Fibroblast of upper back skin (primary cell): ENCODE results near the gene USF2.
A peak's percentile ranks its signal among the peaks of the same experiment; 100 is the strongest.
"Not testable (repeated sequence)": the region's sequence is repeated elsewhere in the genome, so short reads cannot be mapped to it uniquely, and the experiment has no call there.

Experiments
- DNase-seq: peaks from one replicate; pipeline ENCODE4 v3.0.0-alpha.2; 2013

The USF2 gene

DNA sequence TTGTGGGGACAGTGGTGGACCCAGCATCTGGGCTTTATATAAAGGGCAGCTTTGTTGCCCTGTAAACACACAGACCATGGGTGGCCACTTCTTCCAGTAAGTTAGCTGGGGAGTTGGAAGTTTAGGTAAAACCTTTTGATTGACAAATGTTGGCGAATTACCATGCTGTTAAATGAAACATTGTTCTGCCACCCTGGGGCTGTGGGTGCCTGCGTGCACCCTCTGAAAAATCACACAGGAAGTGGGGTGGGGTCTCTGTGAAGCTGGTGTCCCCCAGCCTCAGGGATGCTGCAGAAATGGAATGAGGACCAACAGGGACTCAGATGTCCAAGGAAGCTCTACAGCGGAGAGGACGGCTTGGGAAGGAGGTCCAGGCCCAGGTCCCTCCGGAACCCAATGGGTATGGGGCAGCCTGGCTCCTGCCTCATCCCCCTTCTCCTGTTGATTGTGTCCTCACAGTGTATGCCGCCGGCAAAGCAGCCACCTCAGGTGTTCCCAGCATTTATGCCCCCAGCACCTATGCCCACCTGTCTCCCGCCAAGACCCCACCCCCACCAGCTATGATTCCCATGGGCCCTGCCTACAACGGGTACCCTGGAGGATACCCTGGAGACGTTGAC lies 2.8 kb upstream of the USF2 start:
- no peak for DNase-seq

DNA sequence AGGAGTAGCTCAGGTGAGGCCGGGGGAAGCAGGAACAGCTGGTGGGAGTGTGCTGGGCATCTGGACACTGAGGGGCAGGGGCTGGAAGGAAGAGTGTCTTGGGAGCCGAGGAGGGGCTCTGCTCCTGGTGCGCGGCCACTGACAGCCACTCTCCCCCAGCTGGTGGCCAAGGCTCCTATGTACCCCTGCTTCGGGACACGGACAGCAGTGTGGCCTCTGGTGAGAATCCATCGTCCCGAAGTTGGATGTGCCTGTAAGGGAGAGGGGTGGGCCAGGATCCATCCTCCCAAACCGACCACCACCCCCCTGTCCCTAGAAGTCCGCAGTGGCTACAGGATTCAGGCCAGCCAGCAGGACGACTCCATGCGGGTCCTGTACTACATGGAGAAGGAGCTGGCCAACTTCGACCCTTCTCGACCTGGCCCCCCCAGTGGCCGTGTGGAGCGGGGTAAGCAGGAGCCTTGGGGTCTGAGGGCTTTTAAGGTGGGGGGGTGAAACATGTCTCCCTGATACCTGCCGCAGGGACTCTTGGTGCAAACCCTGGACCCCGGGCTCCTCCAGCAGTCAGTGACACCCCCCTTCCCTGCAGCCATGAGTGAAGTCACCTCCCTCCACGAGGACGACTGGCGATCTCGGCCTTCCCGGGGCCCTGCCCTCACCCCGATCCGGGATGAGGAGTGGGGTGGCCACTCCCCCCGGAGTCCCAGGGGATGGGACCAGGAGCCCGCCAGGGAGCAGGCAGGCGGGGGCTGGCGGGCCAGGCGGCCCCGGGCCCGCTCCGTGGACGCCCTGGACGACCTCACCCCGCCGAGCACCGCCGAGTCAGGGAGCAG lies 2.0 kb upstream of the USF2 start:
- no peak for DNase-seq

DNA sequence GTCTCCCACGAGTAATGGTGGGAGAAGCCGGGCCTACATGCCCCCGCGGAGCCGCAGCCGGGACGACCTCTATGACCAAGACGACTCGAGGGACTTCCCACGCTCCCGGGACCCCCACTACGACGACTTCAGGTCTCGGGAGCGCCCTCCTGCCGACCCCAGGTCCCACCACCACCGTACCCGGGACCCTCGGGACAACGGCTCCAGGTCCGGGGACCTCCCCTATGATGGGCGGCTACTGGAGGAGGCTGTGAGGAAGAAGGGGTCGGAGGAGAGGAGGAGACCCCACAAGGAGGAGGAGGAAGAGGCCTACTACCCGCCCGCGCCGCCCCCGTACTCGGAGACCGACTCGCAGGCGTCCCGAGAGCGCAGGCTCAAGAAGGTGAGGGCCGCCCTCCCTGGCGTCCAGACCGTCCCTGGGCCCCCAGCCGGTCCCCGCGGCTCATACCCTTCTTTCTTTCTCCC lies 1.4 kb upstream of the USF2 start:
- DNase-seq: peak; percentile 27

DNA sequence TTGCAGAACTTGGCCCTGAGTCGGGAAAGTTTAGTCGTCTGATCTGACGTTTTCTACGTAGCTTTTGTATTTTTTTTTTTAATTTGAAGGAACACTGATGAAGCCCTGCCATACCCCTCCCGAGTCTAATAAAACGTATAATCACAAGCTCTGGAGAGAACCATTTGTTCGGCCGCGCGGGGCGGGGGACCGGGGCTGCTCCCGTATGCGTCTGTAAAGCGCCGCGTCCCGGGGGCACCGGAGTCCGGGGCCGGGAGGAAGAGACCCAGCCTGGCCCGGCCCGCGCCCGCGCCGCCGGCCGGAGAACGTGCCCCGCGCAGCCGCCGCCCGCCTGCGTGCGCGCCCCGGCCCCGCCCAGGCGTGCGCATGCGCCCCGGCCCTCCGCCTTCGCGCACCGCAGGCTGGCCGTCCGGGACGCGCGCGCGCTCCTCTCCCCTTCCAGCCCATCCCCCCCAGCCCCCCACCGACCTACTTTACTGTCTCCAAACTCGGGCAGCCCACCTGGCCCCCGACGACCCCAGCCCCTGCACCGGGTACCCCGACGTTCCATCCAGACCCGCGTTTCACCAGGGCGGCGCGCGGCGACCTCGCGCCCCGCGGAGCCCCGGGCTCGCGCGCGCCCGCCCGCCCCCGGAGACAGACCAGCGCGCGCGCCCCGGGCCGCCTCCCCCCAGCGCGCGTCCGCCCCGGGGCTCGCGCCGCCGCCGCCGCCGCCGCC lies 785 bp upstream of the USF2 start:
- peak; percentile 70 for DNase-seq

DNA sequence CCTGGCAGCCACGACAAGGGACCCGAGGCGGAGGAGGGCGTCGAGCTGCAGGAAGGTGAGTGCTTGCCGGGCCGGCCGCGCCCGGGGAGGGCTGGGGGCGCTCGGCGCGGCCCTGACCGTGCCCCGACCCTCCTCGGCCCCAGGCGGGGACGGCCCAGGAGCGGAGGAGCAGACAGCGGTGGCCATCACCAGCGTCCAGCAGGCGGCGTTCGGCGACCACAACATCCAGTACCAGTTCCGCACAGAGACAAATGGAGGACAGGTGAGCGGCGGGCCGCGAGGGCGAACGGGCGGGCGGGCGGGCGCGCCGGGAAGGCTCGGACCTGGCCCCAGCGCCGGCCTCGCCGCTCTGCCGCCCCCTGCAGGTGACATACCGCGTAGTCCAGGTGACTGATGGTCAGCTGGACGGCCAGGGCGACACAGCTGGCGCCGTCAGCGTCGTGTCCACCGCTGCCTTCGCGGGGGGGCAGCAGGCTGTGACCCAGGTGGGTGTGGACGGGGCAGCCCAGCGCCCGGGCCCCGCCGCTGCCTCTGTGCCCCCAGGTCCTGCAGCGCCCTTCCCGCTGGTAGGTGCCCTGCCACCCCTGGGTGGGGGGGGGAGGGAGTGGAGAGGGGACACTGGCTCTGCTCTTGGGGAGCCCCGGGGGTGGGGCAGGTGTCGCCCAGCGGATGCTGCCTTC lies 816 bp downstream of the USF2 start:
- DNase-seq: peak; percentile 72

DNA sequence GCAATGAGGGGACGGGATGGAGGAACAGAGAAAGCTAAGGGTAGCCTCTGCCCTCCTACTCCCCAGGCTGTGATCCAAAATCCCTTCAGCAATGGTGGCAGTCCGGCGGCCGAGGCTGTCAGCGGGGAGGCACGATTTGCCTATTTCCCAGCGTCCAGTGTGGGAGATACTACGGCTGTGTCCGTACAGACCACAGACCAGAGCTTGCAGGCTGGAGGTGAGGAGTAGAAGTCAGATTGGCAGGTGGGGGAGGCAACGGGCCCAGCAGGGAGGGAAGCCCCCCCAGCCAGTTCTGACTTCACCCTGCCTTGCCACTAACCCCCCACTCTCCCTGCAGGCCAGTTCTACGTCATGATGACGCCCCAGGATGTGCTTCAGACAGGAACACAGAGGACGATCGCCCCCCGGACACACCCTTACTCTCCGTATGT lies 1.6 kb downstream of the USF2 start:
- no peak for DNase-seq

DNA sequence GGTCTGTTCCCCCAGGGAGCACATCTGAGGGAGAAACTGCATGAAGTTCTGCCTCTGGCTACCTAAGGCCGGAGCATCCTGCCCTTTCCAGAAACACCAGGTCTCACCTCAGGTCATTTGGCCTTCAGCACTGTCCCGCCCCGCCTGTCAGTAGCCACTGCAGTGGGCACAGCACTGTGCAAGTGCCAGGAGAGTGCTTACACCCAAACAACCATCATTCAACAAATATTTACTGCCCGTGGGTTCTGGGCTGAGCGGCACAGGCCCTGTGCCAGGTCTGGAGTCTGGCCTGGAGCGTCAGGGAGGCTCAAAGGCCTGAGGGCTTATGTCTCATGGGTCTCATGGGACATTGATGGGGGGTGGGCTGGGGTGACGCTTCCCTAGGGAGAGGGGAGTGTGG lies 2.8 kb downstream of the USF2 start:
- no peak for DNase-seq

DNA sequence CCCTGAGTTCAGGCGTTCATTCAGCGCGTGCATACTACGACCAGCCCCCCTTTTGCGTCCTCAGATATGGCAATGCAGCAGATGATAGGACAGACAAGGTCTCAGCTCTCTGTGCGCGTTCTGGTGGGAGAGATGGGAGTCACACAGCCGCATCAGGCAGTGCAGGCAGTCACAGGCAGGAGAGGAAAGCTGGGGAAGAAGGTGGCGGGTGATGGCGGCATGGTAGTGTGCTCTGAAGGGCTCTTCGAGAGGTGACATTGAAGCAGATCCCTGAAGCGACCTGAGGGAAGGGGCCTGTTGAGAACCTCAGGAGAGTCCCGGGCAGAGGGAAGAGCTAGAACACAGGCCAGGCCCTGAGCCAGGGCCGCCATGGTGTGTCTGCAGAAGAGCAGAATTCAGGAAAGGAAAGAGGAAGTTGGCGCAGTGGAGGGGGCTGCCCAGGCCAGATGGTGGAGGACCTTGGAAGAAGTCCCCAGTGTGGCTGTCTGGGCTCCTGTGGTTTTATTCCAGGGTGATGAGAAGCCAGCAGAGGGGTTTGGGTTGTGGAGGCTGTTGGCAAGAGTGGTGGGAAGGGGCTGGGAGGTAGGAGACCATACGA lies 3.5 kb downstream of the USF2 start:
- no peak for DNase-seq

DNA sequence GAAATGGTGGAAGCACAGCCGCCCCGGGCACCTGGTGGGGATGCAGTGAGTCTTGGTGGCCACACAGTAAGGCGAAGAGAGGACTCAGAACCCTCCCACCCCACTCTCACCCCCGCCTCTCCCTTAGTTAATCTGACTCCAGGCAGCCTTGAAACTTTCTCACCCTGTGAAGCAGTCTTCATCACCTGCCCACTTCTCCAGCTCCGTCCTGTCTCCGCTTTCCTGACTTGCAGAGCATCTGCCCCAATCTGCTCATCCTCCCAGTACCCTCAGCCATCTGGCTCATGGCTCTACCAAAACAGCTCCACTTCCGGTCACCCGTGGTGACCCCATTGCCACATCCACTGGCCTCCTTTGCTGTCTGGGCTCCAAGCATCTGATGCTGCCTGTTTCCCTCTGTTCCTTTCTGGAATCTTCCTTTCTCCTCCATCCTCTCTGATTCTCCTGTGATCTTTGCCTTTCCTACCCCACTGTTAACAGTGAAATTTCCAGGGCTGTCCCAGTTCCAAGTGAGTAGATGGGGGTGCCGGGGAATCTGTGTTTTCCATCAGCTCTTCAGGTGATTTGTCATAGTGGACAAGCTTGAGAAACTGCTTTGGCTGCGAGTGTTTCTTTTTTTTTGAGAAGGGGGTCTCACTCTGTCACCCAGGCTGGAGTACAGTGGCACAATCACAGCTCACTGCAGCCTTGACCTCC lies 4.3 kb downstream of the USF2 start:
- DNase-seq: no peak

DNA sequence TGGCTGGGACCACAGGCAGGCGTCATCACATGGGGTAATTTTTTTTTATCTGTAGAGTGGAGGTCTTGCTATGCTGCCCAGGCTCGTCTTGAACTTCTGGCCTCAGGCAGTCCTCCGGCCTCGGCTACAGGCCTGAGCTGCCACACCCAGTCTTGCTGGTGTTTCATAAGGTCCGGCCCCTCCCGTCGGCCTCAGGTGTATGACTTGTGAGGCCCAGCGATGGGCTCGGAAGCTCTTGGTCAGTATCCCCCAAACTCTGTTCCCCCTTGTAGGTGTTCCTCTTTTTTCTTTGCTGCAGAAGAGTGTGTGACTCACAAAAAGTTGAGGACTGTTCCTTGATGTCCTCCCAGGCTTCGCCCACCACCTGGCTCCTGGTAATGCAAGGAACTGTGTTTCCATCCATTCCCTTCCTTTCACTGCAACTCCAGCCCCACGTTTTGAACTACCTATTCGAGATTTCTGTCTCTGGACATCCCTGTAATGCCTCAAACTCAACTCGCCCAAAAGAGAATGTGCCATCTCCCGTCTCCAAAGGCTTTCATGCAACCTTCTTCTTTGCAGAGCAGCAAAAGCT lies 5.0 kb downstream of the USF2 start:
- no peak for DNase-seq

DNA sequence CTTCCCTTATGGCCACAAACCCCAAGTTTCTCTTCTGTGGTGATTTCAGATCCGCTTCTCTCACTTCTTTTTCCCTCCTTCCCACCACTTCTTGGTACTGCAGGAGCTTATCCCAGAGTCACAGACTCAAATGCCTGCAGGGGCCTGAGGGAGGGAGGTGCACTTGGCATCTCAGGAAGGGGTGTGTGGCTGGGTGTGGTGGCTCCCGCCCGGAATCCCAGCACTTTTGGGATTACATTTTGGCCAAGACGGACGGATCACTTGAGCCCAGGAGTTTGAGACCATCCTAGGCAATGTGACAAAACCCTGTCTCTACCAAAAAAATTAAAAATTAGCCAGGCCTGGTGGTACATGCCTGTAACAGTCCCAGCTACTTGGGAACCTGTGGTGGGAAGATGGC lies 5.6 kb downstream of the USF2 start:
- no peak for DNase-seq

DNA sequence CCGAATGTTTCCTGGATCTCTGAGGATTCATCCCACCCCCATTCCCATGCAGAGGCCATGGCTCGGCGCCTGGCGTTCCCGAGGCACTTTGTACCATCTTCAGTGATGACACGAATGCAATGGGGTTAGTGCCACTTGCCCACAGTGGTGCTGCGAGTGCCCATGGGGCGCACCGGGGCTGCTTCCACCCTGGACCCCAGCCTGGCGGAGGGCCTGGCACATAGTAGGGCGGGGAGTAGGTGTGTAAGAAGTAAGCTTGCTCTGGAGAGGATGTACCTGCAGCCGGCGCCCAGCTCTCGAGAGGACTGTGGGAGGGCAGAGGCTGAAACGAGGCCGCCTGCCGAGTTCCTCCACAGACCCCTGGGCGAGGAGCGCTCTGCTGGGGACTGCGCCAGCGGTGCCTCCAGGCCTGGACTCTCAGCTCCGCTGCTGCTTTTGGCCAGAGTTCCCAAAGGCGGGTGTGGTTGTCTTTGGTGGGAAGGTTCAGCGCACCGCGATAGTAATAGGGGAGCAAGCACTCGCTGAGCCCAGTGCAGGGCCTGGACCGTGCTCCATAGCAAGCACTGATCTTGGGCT lies 8.0 kb downstream of the USF2 start:
- DNase-seq: no peak

DNA sequence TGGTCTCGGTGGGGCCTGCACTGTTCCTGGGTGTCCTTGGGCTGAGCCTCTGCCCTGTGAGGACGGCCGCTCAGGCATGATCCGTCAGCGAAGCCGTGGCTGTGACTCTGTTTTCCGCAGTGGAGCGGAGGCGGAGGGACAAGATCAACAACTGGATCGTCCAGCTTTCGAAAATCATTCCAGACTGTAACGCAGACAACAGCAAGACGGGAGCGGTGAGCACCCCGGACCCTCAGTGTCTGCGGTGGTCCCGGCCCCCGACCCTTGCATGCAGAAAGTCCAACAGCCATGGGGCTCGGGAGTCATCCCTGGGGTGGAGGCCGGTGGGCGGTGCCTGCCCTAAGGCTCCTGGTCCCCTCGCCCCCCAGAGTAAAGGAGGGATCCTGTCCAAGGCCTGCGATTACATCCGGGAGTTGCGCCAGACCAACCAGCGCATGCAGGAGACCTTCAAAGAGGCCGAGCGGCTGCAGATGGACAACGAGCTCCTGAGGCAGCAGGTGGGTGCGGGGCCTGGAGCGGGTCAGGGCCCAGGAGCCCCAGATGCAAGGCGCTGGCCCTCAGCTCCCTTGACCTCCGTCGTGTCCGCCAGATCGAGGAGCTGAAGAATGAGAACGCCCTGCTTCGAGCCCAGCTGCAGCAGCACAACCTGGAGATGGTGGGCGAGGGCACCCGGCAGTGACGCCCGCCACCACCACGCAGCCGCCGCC lies 10.0 kb downstream of the USF2 start:
- no peak for DNase-seq

DNA sequence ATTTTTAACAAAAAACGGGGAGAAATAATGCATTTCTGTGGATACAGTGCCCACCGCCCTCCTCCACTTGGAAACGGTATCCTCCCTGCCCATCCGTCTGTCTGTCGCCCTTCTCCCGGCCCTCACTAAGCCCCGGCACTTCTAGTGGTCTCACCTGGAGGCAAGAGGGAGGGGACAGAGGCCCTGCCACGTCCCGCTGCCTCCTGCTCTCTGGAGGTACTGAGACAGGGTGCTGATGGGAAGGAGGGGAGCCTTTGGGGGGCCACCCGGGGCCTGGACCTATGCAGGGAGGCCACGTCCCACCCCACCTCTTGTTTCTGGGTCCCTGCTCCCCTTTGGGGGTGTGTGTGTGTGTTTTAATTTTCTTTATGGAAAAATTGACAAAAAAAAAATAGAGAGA lies 10.6 kb downstream of the USF2 start:
- no peak for DNase-seq

DNA sequence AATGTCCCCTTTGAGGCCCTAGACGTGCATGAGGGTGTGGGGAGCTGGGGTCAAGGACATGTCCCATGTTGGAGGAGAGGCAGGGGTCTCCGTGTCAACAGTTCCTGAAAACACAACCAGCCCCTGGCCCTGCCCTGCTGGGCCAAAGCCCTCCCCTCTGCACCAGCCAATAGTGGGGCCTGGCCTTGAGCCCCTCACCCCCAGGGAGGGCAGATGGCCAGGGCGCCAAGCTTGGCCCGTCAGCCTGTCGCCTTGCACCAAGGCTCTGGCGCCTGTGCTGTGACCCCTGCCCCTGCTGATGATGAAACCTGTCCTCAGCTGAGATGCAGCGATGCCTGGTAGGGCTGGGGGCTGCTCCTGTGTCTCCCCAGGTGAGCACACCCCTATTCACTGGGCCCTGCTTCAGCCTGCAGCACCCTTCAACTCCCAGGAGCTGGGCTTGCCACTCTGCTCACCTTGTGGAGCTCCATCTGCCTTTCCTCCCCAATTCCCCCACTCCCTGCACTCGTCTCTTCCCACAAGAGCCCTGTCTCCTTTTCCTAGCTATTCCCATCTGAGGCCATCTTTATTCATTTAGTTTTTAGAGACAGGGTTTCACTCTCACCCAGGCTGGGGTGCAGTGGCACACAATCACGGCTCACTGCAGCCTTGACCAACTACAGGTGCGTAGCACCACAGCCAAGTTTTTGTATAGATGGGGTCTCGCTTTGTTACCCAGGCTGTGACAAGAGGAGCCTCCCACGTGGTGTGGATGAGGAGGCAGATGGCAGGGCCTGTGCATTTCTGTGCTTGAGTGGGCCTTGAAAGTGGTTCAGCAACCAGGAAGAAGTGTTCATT lies 11.4 kb downstream of the USF2 start:
- DNase-seq: no peak

DNA sequence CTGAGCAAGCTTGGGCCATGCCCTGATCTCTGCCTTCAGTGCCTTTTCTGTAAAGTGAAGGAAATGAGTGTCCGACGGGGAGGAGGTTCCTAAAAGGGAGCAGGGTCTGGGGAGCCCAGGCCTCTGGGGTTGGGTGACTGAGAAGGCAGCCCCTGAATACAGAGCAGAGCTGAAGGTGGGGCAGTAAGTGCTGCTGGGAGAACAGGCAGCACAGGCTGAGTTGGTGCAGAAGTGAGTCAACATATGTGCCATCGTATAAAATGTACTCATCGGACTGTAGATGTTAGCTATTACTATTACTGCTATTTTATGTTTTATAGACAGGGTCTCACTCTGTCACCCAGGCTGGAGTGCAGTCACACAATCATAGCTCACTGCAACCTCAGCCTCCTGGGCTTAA lies 12.5 kb downstream of the USF2 start:
- DNase-seq: no peak

DNA sequence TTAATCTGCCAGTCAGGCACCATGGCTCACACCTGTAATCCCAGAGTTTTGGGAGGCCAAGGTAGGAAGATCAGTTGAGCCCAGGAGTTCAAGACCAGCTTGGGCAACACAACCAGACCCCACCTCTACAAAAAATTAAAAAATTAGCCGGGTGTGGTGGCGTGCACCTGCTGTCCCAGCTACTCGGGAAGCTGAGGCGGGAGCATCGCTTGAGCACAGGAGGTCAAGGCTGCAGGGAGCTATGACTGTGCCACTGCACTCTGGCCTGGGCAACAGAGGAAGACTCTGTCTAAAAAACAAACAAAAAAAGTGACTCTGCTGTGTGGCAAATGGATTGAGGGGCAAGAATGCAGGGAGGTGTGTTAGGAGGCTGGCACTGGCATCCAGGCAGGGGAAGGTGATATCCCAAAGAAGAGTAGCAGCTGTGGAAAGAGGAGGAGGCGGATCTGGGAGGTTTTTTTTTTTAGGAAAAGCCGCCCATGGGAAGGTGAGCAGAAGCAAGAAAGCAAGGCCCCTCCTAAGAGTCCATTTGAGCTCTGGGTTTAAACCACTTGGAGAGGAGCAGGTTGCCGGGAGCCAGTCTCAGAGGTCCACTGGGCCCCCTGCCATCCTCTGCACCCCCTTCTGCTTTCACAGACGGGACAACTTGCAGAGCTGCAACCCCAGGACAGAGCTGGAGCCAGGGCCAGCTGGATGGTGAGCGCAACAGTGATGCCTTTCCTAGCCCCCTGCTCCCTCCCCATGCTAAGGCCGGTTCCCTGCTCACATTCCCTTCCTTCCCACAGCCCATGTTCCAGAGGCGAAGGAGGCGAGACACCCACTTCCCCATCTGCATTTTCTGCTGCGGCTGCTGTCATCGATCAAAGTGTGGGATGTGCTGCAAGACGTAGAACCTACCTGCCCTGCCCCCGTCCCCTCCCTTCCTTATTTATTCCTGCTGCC lies 15.7 kb downstream of the USF2 start:
- no peak for DNase-seq

DNA sequence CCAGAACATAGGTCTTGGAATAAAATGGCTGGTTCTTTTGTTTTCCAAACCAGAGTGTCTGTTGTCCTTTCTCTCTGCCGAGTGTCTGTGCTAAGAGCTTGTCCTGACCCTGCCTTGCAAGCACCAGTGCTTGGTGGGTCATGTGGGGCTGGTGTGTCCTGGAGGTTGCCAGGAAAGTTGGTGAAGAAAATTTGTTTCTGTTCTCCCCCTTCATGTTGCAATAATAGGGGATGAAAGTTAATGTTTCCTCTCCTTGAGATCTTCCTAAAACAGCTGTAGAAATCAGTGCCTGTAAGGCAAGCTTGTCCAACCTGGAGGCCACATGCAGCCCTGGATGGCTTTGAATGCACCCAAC lies 16.3 kb downstream of the USF2 start:
- no peak for DNase-seq

DNA sequence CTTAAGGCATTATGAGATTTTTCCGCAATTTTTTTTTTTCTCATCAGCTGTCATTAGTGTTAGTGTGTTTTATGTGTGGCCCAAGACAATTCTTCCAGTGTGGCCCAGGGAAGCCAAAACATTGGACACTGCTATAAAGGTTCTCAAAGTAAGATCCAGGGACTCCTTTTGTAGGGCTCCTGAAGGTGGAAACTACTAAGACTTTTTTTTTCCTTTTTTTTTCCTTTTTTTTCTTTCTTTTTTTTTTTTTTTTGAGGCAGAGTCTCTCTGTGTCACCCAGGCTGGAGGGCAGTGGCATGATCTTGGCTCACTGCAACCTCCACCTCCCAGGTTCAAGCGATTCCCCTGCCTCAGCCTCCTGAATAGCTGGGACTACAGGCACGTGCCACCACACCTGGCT lies 16.7 kb downstream of the USF2 start:
- not testable (repeated sequence) for DNase-seq
